Cardiac muscle cell (in vitro differentiated cells and primary cell): ENCODE results near the gene ZNF75A. TPM values are rescaled to one million over a fixed set of nuclear protein-coding genes. Genes with fewer than 3 reads are reported as not detected.

ENCODE experiments used
- DNase-seq, 2 donors: peaks; one replicate each; pipeline versions ENCODE4 v3.0.0 to v3.0.0-alpha.2; 2010 to 2017; ENCODE audit warnings: low read depth in 1 of 2, low spot score in 1 of 2
- H3K27ac ChIP-seq: fragments of 200-600 bp; sonication (generic); 2 replicates; pipeline ENCODE4 v1.5.1; 2016
- H3K27me3 ChIP-seq: fragments of 200-600 bp; sonication (generic); 2 replicates; pipeline ENCODE4 v1.6.0; 2016; ENCODE audit warnings: control low read depth
- H3K36me3 ChIP-seq: fragments of 200-600 bp; sonication (generic); 2 replicates; pipeline ENCODE4 v1.5.1; 2016; ENCODE audit warnings: control low read depth
- H3K4me1 ChIP-seq: fragments of 200-600 bp; sonication (generic); 2 replicates; pipeline ENCODE4 v1.8.1; 2017; ENCODE audit warnings: low read depth, mild to moderate bottlenecking, mixed run types
- H3K4me3 ChIP-seq: fragments of 200-600 bp; sonication (generic); 2 replicates; pipeline ENCODE4 v1.5.1; 2016; ENCODE audit warnings: mild to moderate bottlenecking
- H3K9me3 ChIP-seq: fragments of 200-600 bp; sonication (generic); 2 replicates; pipeline ENCODE4 v1.5.1; 2017; ENCODE audit warnings: low read depth, mild to moderate bottlenecking, control low read depth
- CTCF ChIP-seq: IDR thresholded peaks from 2 replicates; pipeline ENCODE4 v1.5.1; 2012; ENCODE audit warnings: low read depth, mild to moderate bottlenecking, low read length
- polyA plus RNA-seq: library from polyadenylated mRNA; unstranded; fragments of >200 nt; fragmentation: Nextera tagmentation; extraction: Ambion mirVana; gene quantifications from 2 replicates; pipeline ENCODE4 v1.2.1, GENCODE V29; 2016
- total RNA-seq: library from RNA; depleted of rRNA; stranded (reverse); fragments of >200 nt; gene quantifications from 2 replicates; pipeline ENCODE4 v1.2.3, GENCODE V29; 2016

ZNF75A gene
- total RNA-seq = 25.3 and 37.9 TPM in 2 replicates
- 43.4 and 44.1 TPM in 2 replicates for polyA plus RNA-seq

- Histone ChIP-seq H3K27ac (peak within 1 kb of the TSS; percentile 92), H3K4me1 (peaks cover 7% of the 10 kb centered on the region), H3K36me3 (peaks cover 8% of the 10 kb centered on the region), H3K27me3 (no peaks in the 10 kb centered on the region), H3K4me3 (peak within 1 kb of the TSS; percentile 47), H3K9me3 (no peaks in the 10 kb centered on the region)
- TF ChIP-seq CTCF = peak; percentile 22
- peak; percentile 93 to 94 for DNase-seq
Observed at GRCh38 chr16:3305109-3306068, at the start of gene ZNF75A, which contains the start of gene TIGD7. TSS of gene ZNF75A (plus strand) at chr16:3305497. CDS start at chr16:3308429, 2,932 bp downstream. TSS of gene TIGD7 (minus strand) at chr16:3305430. CDS start at chr16:3300614, 4,816 bp downstream.

GRCh38 chr16:3256146-3256865 is 49.0 kb upstream of the ZNF75A start, which contains the start of gene MEFV:
TSS of gene MEFV (minus strand) at chr16:3256633. CDS start at chr16:3256587, 46 bp downstream.
- no peak within 1 kb of the TSS for H3K27ac ChIP-seq
- no peaks in the 10 kb centered on the region for H3K36me3 ChIP-seq
- H3K4me3 ChIP-seq = no peak within 1 kb of the TSS
- peak in 1 of 2 donors; percentile 64 for DNase-seq
- no peaks in the 10 kb centered on the region for H3K27me3 ChIP-seq
- no peaks in the 10 kb centered on the region for H3K4me1 ChIP-seq
- no peaks in the 10 kb centered on the region for H3K9me3 ChIP-seq
- no peak for TF ChIP-seq CTCF

GRCh38 chr16:3256866-3257465 is 48.3 kb upstream of the ZNF75A start:
- no peaks in the 10 kb centered on the region for H3K36me3 ChIP-seq
- peak in 1 of 2 donors; percentile 49 for DNase-seq
- no peaks in the 10 kb centered on the region for H3K27me3 ChIP-seq
- H3K9me3 ChIP-seq = no peaks in the 10 kb centered on the region
- no peaks in the 10 kb centered on the region for H3K4me1 ChIP-seq
- H3K4me3 ChIP-seq = no peak overlapping the region
- no peak overlapping the region for H3K27ac ChIP-seq
- TF ChIP-seq CTCF = no peak

- no peaks in the 10 kb centered on the region for H3K27me3 ChIP-seq
- no peak overlapping the region for H3K27ac ChIP-seq
- H3K36me3 ChIP-seq = no peaks in the 10 kb centered on the region
- H3K9me3 ChIP-seq = no peaks in the 10 kb centered on the region
- no peaks in the 10 kb centered on the region for H3K4me1 ChIP-seq
- no peak for TF ChIP-seq CTCF
- H3K4me3 ChIP-seq = no peak overlapping the region
- no peak for DNase-seq
Observed at GRCh38 chr16:3259836-3260235, 45.5 kb upstream of the ZNF75A start.

GRCh38 chr16:3262517-3262916 is 42.8 kb upstream of the ZNF75A start:
- no peak for DNase-seq
- Histone ChIP-seq H3K27me3 (no peaks in the 10 kb centered on the region), H3K36me3 (no peaks in the 10 kb centered on the region), H3K9me3 (no peaks in the 10 kb centered on the region), H3K4me1 (no peaks in the 10 kb centered on the region), H3K27ac (no peak overlapping the region), H3K4me3 (no peak overlapping the region)
- TF ChIP-seq CTCF = no peak
